Skin of body (tissue), 2 donors: ENCODE data around the gene SAP25. TPM values are rescaled to one million over a fixed set of nuclear protein-coding genes. Genes with fewer than 3 reads are reported as not detected.

Experiments used
- DNase-seq: peaks from one replicate; lab custom pipeline; 2025; lab: John Stamatoyannopoulos, UW
- total RNA-seq: library from RNA; depleted of rRNA; stranded (reverse); fragments of >200 nt; gene quantifications from one replicate; pipeline ENCODE4 v1.2.3, GENCODE V29; 2014

The SAP25 gene
- total RNA-seq: 0.39 TPM

DNA sequence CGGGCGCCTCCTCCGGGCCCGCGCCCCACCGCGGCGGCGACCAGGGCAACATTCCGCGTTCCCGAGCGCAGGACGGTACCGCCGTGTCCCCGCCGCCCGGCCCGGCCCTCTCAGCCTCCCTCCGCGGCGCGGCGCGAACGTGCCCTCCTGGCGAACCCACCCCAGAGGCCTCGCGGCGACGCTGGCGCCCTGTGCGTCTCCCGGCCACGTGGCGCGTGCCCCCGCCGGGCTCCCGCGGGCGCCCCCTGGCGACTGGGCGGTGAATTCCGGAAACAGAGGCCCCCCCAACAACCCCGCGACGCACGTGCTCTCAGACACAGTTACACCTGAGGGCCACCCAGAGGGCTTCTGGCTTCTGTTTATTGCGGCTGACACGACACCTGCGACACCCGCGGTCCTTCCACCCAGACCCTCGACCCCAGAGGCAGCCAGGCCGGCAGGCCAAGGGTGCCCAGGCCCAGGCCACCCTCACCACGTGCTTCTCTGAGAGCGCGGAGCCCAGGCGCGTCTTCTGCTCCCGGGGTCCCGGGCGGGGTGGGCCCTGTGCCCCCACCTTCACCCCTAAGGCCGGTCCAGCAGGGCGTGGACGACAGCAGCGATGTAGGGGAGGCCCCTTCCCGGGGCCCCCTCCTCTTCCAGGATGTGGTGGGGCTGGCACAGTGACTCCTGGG, at the start of gene SAP25:
Gene SAP25, minus strand, starts transcription at position 210 of the 671 bp plus-strand sequence. Its CDS starts 158 bp downstream, at position 52.
- DNase-seq: no peak

DNA sequence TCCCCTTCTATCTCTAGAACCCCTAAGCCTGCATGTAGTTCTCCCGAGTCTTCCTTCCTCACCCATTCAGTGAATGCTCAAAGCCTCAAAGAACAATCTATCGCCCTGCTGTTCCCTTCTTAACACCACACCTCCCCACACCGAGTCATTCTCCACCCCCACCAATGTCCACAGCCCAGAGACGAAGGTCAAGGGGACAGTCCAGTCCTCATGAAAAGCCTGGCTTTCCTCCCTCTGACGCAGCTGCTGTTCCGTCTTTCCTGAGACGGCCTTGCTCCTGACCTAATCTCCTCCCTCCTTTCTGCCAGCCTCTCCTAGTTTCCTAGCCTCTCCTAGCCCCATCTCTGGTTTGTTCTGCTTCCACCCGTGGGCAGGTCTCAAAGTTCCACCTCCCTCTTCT, 47.9 kb upstream of the SAP25 start:
- DNase-seq: no peak

DNA sequence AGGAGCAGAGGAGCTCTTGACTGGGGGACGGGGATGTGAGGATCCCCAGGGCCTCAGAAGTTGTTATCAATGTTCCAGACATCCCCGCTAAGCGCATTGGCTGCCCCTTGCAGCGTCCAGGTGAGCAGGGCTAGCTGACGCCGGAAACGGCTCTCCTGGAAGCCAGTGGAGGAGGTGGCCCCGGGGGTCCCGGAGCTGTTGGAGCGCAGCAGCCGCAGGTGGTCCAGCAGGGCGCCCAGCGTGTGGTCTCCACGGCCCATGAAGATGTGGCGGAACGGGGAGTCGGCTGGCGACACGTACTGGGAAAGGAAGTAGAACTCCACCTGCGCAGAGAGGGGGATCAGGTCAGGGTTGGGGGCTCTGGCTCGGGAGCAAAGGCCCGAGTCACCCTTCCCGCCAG, 47.1 kb upstream of the SAP25 start:
- no peak for DNase-seq

DNA sequence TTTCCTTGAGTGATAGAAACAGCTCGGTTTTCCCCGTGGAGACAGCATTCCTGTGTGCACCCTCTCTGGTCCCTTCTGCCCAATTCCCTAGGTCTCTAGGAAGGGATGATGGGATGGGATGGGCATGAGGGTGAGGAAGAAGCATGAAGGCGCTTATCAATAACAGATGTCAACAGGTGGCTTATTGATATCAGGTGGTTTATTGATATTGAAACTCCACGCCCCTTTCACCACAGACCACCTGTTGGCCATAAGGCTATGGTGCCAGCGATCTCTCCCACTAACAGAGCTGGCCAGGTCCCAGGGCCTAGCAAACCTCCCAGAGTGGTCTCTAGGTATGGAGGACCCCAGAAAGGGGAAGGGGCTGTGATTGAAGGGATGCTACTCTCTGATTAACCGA, 46.5 kb upstream of the SAP25 start:
- no peak for DNase-seq

DNA sequence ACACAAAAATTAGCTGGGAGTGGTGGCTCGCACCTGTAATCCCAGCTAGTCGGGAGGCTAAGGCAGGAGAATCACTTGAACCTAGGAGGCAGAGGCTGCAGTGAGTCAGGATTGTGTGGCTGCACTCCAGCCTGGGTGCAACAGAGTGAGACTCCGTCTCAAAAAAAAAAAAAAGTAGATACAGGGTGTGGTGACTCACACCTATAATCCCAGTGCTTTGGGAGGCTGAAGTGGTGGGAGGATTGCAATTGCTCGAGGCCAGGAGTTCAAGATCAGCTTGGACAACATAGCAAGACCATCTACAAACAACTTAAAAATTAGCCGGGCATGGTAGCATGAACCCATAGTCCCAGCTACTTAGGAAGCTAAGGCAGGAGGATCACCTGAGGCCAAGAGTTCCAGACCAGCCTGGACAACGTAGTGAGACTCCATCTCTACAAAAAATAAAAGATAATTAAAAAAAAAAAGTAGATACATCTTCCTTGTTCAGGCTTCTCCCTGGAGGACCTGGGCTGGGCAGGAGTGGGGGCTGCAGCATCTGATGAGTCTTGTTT, 40.7 kb upstream of the SAP25 start:
- DNase-seq: no peak

DNA sequence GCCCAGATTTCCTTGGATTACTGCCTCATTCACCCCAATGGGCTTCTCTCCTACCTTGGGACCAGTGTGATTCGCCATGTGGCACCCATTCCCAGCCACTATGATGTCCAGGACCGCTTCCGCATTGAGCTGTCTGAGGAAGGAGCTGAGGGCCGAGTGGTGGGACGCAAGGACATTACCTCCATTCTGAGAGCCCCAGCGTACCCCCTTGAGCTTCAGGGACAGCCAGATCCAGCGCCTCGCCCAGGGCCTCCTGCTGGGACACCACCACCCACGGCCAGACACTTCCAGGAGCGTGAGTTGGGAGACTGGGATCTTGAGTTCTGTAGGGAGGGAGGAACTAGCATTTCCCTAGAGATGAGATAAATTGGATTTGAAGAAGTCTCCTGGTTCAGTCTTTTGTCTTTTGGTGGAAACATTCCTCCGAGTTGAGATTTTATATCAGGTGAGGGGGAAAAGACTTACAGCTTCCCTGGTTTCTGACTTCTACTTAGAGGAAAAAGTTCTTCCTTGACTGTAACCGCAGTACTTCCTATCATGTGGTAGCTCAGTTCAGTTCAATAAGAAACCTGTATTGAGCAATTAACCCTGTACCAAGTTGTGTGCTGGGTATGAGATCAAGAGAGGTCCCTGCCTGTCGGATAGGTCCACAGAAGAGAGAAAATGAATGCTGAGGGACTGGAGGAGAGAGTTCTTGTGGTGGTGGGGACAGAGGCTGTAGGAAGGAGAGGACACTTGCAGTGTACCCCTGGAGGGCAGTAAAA, 39.9 kb upstream of the SAP25 start:
- DNase-seq: no peak

DNA sequence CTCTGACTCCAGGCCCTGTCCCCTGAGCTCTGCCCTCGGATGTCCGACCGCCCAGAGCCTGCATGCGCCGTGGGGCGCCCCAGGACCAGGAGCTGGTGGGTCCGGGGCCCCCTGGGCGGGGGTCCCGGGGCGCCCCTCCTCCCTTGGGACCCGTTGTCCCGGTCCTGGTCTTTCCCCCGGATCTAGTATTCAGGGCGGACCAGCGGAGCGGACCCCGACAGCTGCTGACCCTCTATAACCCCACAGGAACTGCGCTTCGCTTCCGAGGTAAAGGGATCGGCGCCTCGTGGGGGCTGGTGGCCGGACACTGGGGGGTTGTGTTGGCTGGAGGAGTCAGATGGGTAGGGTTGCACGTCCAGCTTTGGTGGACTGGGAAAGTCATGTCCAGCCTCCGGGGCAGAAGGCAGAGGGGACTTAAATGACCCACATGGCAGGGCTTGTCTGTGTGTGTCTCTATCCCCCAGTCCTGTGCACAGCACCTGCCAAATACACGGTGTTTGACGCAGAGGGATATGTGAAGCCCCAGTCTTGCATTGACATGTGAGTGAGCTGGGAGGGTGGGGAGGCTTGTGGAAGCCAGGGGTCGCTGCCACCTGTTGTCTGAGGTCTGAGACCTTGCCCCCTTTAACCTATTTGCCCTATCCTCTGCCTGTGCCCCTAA, 39.2 kb upstream of the SAP25 start:
- no peak for DNase-seq

DNA sequence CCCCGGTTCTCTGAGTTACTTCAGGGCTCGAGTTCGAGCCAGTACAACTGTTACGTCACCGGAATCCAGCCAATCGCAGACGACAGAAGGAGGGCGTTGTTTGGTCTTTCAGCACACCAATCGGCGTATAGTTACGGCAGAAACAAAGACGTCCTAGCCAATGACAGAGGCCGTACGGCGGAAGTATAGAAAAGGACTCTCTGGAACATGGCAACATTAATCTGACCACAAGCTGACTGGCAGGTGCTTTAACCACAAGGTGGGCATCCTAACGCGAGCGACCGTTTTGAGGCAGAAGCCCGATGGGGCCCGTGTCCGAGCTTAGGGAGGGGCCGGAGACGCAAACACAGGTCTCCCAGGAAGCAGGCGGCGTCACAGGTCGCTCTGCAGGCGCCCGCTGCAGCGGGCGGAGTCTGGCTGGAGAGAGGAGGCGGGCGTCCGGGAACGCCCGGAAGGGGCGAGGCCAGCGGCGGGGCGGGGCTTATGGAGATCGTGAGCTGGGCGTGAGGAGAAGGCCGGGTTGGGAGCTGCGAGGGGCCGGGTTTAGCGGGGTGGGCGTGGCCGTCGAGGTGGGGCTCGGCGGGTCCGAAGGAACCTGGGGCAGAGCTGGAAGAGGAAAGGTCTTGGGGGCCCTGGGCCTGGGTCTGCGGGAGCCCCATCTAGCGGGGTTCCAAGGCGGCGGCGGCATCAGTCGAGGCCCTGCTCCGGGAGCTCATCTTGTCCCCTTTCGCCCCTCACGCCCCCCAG, 38.5 kb upstream of the SAP25 start, which contains the start of gene MOSPD3:
Gene MOSPD3, plus strand, starts transcription at position 558 of the 747 bp plus-strand sequence. CDS start 252 bp downstream, outside the sequence.
- DNase-seq: peak; percentile 100

DNA sequence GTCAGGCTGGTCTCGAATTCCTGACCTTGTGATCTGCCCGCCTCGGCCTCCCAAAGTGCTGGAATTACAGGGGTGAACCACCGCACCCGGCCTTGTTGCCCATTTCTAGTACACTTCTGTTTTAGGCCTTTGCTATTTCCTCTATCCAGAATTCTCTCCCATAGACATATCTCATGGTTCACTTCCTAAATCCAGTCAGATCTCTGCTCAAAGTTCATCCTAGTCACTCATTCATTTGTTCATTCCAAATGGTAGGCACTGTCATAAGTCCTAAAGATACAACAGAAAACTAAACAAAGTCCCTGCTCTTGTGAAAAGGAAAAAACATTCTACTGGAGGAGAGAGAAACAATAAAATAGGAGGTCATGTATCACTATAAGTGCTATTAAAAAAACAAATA, 36.3 kb upstream of the SAP25 start:
- DNase-seq: no peak

DNA sequence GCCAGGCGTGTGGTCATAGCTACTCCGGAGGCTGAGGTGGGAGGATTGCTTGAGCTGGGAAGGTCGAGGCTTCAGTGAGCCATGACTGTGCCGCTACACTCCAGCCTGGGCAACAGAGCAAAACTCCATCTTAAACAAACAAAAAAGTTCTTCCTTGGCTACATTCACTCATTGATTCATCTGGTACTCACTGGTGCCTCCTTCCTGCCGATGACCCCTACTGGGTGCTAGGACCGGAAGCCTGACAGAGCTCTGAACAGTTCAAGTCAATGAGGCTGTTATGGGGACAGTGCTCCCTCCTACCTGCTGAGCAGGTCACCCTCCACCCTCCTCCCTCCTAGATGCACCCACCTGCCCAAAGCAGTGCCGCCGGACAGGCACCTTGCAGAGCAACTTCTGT, 33.4 kb upstream of the SAP25 start:
- no peak for DNase-seq

DNA sequence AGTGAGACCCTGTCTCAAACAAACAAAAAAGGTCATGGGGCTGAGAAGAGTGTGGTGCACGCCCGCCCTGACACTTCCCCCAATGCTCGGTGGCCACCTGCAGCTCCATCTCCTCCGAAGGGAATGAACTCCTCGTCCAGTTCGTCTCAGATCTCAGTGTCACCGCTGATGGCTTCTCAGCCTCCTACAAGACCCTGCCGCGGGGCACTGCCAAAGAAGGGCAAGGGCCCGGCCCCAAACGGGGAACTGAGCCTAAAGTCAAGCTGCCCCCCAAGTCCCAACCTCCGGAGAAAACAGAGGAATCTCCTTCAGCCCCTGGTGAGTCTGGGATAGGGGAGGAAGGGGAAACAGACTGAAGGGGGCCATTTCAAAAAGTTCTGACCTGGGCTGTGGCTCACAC, 32.6 kb upstream of the SAP25 start:
- DNase-seq: no peak

DNA sequence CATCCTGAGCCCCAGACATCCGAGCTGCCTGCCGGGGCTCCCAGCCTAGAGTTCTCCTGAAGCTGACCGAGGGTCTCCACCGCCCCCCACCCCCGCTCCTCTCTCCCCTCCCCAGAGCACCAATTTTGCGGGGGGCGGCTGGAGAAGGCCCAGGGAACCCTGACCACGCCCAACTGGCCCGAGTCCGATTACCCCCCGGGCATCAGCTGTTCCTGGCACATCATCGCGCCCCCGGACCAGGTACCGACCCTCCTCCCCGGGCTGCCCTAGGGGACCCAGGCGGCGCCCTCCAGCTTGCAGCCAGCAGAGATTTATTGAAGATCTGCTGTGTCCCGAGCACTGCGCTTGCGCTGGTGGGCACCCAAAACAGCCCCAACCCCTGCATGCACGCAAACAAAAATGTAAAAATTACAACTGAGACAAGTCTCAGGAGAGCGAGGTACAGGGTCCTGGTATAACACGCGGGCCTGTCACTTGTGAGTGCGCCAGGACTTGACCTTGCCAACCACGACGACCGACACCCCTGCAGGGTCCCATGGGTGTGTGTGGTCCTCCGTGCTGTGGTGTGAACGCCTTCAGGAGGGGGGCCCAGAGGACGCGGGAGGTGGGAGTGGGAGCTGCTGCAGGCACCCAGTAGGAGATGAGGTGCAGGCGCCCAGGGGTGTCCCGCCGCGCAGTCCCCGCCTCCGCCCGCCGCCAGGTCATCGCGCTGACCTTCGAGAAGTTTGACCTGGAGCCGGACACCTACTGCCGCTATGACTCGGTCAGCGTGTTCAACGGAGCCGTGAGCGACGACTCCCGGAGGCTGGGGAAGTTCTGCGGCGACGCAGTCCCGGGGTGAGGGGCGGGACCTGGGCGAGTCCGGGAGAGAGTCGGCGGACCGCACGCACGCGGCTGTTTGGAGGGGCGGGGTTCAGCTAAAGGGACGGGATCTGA, 31.5 kb upstream of the SAP25 start:
- DNase-seq: no peak

DNA sequence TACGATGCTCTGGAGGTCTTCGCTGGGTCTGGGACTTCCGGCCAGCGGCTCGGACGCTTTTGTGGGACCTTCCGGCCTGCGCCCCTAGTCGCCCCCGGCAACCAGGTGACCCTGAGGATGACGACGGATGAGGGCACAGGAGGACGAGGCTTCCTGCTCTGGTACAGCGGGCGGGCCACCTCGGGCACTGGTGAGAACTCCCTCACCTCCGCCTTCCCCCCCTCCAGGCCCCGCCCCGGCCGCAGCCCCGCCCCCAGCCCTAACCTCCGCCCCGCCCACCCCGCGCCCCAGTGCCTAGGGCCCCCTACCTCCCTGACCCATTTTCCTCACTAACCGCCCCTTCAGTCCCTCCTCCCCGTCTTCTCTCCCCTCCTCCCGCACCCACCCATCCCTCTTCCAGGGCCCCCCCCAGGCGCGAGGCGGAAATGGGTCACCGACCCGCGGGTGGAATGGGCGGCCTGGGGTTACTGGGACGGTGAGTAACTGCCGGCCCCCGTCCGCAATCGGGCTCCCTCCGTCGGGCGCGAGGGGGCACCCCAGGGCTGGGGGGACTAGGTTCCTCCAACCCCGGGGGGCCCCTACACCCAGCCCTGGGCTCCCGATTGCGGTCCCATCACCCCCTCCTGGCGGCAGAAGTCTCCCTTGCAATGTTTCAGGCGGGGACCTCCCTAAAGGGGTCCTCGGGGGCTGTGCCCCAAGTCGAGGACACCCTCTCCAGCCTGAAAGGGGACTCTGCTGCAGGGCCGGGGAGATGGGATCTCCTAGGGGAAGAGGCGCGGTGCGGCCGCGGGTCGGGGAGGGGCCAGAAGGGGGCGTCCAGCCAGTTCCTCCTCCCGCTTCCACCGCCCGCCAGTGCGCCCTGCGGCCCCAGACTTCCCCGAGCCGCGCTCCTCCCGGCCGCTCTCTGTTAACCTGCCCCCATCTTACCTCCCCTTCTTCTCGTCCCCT, 30.6 kb upstream of the SAP25 start:
- DNase-seq: peak; percentile 45

DNA sequence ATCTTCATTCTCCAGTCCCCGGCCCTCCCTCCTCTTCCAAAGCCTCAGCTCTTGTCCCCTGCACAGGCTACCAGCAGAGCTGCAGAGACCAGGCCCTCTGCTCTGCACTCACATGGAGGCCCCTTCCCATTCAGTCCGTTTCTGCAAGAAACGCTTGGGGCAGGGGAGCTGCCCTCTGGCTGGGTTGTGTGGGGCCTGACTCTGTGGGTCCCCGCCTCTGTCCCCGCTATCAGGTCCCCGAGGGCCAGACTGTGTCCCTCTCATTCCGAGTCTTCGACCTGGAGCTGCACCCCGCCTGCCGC, 30.0 kb upstream of the SAP25 start:
- no peak for DNase-seq

DNA sequence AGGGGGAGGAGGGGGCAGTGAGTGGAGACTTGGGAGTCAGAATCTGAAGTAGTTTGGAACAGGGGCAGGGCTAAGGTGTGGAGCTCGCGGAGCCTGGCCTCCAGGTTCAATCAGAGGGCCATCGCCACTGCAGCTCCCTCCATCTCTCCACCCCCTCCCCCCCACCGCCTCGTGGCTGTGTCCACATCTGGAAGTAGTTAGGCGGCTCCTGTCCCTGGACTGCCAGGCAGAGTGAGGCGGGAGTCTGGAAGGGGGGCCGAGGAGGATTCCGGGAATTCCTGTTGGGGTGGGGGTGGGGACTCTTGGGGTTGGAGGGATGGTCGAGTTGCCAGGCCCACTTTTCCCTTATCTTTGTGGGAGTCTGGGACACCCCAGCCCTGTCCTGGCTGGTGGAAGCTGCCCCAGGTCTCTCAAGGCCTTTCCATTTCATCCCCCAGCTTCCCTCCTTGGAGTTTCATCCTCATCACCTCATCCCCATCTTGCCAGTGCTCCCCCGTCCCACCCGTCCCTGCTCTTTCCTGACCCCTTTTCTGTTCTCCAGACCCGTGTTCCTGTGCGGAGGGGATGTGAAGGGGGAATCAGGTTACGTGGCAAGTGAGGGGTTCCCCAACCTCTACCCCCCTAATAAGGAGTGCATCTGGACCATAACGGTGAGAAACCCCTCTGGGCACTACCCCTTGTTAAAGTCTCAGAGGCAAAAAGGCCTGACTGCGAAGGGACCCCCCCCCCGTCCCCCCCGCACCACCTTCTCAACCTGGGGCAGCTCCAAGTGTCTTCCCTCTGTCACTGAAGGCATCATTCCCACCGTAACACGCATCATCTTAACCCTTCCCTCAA, 29.4 kb upstream of the SAP25 start:
- DNase-seq: peak; percentile 62

DNA sequence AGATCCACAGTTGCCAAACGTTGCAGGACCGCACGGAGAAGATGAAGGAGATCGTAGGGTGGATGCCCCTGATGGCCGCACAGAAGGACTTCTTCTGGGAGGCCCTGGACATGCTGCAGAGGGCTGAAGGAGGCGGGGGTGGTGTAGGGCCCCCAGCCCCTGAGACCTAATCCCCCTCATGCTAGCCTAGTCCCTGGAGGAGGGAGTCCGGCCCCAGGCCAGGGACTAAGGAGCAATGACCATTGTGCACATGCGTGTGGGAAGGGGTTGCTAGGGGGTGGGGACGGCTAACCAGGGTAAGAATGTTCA, 27.0 kb upstream of the SAP25 start:
- DNase-seq: no peak

DNA sequence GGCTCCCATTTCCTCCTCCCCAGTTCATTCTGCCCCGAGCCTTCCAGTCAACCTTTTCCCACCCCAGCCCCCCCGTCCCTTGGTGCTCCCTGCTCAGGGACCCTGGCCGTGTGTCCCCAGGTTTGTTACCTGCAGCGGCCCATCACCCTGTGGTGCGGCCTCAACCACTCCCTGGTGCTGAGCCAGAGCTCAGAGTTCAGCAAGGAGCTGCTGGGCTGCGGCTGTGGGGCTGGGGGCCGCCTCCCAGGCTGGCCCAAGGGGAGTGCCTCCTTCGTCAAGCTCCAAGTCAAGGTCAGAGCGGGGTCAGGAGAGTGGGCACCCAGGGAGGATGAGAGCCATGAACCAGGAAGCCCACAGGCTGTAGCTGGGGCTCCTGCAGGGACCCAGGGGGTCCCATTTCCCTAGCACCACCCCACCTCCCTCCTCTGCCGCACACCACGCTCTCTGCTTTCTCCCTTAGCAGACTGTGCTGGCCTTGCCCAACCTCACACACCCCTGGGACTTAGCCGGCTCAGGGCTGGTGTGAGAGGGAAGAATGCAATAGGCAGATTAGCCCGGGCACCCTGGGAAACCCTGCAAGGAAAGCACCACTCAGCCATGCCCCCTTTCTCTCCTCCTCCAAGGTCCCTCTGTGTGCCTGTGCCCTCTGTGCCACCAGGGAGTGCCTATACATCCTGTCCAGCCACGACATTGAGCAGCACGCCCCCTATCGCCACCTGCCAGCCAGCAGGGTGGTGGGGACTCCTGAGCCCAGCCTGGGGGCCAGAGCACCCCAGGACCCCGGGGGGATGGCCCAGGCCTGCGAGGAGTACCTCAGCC, 26.4 kb upstream of the SAP25 start:
- no peak for DNase-seq

DNA sequence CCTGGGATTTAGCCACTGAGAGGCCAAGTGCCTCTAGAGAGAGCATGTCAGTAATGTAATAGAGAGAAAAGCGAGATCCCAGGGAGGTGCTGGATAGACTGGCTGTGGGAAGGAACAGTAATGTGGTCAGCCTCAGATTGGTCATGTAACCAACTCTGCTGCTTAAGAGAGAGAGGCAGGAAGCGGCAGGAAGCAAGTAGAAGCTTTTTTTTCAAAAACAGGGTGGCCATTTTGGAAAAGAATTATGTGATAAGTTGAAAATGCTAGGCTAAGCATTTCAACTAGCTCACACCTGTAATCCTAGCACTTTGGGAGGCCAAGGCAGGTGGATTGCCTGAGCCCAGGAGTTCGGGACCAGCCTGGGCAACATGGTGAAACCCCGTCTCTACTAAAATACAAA, 24.7 kb upstream of the SAP25 start:
- DNase-seq: no peak
